ENCODE data around the gene BSPRY. TPM values are rescaled to one million over a fixed set of nuclear protein-coding genes. Genes with fewer than 3 reads are reported as not detected.
A peak's percentile ranks its signal among the peaks of the same experiment; 100 is the strongest.

Gene BSPRY
- total RNA-seq, 1 donor from 2014 or later: 0.58 TPM

- Mint-ChIP-seq H3K4me3 (no peak overlapping the region), H3K9me3 (no peaks in the 10 kb centered on the region), H3K4me1 (peaks cover 11% of the 10 kb centered on the region), H3K27me3 (ENCODE audit: insufficient read depth, low read depth) (peaks cover 27% of the 10 kb centered on the region), H3K27ac (peak overlapping the region; percentile 27), H3K36me3 (no peaks in the 10 kb centered on the region)
- H3K4me1 ChIP-seq: no peaks in the 10 kb centered on the region
- H3K9me3 ChIP-seq (ENCODE audit: low read depth): no peaks in the 10 kb centered on the region
- no peak overlapping the region for H2AFZ ChIP-seq (replicated peaks)
- no peak for TF ChIP-seq EZH2 (IDR thresholded peaks at IDR 0.05)
- no peak for TF ChIP-seq CTCF (IDR thresholded peaks at IDR 0.05)
- H3K79me2 ChIP-seq (ENCODE audit: low read depth): no peaks in the 10 kb centered on the region
- no peak overlapping the region for H3K4me2 ChIP-seq
- H4K20me1 ChIP-seq (ENCODE audit: low read depth): no peaks in the 10 kb centered on the region
- H3F3A ChIP-seq (ENCODE audit: low read depth): no peaks in the 10 kb centered on the region
- DNase-seq (ENCODE audit: low spot score): no peak
- H3K36me3 ChIP-seq: no peaks in the 10 kb centered on the region
- H3K9ac ChIP-seq: no peak overlapping the region
- peaks cover 41% of the 10 kb centered on the region for H3K27me3 ChIP-seq
- H3K4me3 ChIP-seq: no peak overlapping the region
- no peak overlapping the region for H3K27ac ChIP-seq
Measured at GRCh38 chr9:113343732-113344231, 5.6 kb upstream of the BSPRY start.

GRCh38 chr9:113345190-113345589 lies 4.2 kb upstream of the BSPRY start:
- no peaks in the 10 kb centered on the region for H3K36me3 ChIP-seq
- no peaks in the 10 kb centered on the region for H3K9me3 ChIP-seq (ENCODE audit: low read depth)
- Mint-ChIP-seq H3K4me3 (no peak overlapping the region), H3K4me1 (peaks cover 10% of the 10 kb centered on the region), H3K27me3 (ENCODE audit: insufficient read depth, low read depth) (peaks cover 36% of the 10 kb centered on the region), H3K27ac (no peak overlapping the region), H3K9me3 (no peaks in the 10 kb centered on the region), H3K36me3 (no peaks in the 10 kb centered on the region)
- no peak overlapping the region for H2AFZ ChIP-seq (replicated peaks)
- H3K9ac ChIP-seq: no peak overlapping the region
- peaks cover 55% of the 10 kb centered on the region for H3K27me3 ChIP-seq
- H3F3A ChIP-seq (ENCODE audit: low read depth): no peaks in the 10 kb centered on the region
- no peak overlapping the region for H3K4me3 ChIP-seq
- DNase-seq (ENCODE audit: low spot score): no peak
- no peak overlapping the region for H3K4me2 ChIP-seq
- no peaks in the 10 kb centered on the region for H3K79me2 ChIP-seq (ENCODE audit: low read depth)
- H4K20me1 ChIP-seq (ENCODE audit: low read depth): peaks cover 2% of the 10 kb centered on the region
- TF ChIP-seq EZH2phosphoT487 (IDR thresholded peaks at IDR 0.05) (no peak), CTCF (IDR thresholded peaks at IDR 0.05) (no peak), EZH2 (IDR thresholded peaks at IDR 0.05) (no peak)
- no peak overlapping the region for H3K27ac ChIP-seq
- peaks cover 4% of the 10 kb centered on the region for H3K4me1 ChIP-seq

- peaks cover 41% of the 10 kb centered on the region for H3K27me3 Mint-ChIP-seq (ENCODE audit: insufficient read depth, low read depth)
Measured at GRCh38 chr9:113345671-113346070, 3.7 kb upstream of the BSPRY start.

More at GRCh38 chr9:113345671-113346070, 3.7 kb upstream of the BSPRY start:
- no peaks in the 10 kb centered on the region for H3K9me3 ChIP-seq (ENCODE audit: low read depth)
- peaks cover 5% of the 10 kb centered on the region for H4K20me1 ChIP-seq (ENCODE audit: low read depth)
- no peak overlapping the region for H3K4me3 ChIP-seq
- H3K27ac ChIP-seq: no peak overlapping the region
- no peak overlapping the region for H2AFZ ChIP-seq (replicated peaks)
- TF ChIP-seq CTCF (IDR thresholded peaks at IDR 0.05) (no peak), EZH2phosphoT487 (IDR thresholded peaks at IDR 0.05) (no peak), EZH2 (IDR thresholded peaks at IDR 0.05) (no peak)
- no peak overlapping the region for H3K9ac ChIP-seq
- Mint-ChIP-seq H3K27ac (no peak overlapping the region), H3K4me1 (peaks cover 11% of the 10 kb centered on the region), H3K9me3 (no peaks in the 10 kb centered on the region), H3K4me3 (no peak overlapping the region), H3K36me3 (no peaks in the 10 kb centered on the region)
- no peak for DNase-seq (ENCODE audit: low spot score)
- no peaks in the 10 kb centered on the region for H3K79me2 ChIP-seq (ENCODE audit: low read depth)
- H3K27me3 ChIP-seq: peaks cover 58% of the 10 kb centered on the region
- no peak overlapping the region for H3K4me2 ChIP-seq
- H3K36me3 ChIP-seq: no peaks in the 10 kb centered on the region
- H3F3A ChIP-seq (ENCODE audit: low read depth): no peaks in the 10 kb centered on the region
- peaks cover 7% of the 10 kb centered on the region for H3K4me1 ChIP-seq

All from neural progenitor cell (in vitro differentiated cells).